Measurements from ENCODE around the gene VPREB3.

Gene VPREB3

GRCh38 chr22:23713696-23714595 lies 40.3 kb downstream of the VPREB3 start:
- intact Hi-C loops (cut with DNase I), result no loop called here
- no peak for DNase-seq

DNA sequence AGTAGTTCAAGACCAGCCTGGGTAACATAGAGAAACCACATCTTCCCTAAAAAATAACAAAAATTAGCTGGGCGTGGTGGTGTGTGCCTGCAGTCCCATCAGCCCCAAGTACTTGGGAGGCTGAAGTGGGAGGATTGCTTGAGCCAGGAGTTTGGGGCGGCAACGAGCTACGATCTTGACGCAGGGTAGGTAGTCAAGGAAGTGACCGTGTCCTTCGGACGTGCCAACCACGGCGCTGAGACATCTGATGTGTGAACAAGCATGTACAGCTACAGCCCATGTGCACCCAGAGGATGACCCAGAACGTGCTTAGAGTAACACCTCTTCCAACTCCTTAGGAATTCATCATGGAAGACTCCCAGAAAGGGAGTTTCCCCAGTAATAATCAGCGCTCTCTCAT lies 42.0 kb downstream of the VPREB3 start:
- intact Hi-C loops (cut with DNase I), result no loop called here
- no peak for DNase-seq

GRCh38 chr22:23709107-23709506 lies 45.1 kb downstream of the VPREB3 start:
- intact Hi-C loops (cut with DNase I), result no loop called here
- DNase-seq, result no peak

DNA sequence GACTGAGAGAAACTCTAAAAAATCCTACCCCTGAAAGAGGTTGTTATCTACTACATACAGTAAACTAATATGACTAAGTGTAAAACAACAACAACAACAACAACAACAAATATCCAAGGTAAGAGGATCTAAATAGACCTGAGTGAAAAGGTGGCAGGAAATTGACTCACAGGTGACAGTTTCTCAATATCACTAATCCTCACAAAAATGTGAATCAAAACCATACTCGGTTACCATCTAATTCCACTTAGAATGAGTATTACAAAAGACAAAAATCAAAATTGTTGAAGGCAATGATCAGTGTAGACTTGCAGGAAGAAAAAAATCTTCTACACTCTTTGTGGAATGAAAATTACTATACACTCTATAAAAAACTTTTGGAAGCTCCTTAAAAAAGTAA lies 46.0 kb downstream of the VPREB3 start:
- intact Hi-C loops (cut with DNase I), result no loop called here

DNA sequence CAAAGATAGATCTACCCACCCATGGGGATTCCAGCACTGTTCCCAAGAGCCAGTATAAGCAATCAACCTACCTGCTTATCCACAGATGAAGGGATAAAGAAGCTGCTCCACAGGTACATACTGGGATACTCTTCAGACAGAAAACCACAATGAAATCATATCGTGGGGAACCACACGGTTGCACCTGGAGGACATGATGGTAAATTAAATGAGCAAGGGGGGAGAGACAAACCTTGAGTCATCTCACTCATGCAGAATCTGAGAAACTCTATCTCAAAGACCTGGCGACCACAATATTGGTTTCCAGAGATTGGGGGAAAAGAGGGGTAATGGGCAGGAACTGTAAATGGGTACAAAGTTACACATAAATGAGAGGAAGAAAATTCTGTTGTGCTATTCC lies 48.9 kb downstream of the VPREB3 start:
- intact Hi-C loops (cut with DNase I), result no loop called here
- no peak for DNase-seq

More for the DNA sequence above, 46.0 kb downstream of the VPREB3 start:
- DNase-seq, result no peak

- no peak for DNase-seq
- intact Hi-C loops (cut with DNase I), result no loop called here
Observed at GRCh38 chr22:23704829-23705228, 49.4 kb downstream of the VPREB3 start.

- intact Hi-C loops (cut with DNase I), result no loop called here
- no peak for DNase-seq
Observed at GRCh38 chr22:23704062-23704461, 50.2 kb downstream of the VPREB3 start.
